LNCaP clone FGC (cell line): ENCODE results near the gene TSG101.

Experiments used
- DNase-seq: peaks from one replicate; pipeline ENCODE4 v3.0.0-alpha.2; 2011; ENCODE audit warnings: low read depth
- H3K4me3 ChIP-seq: 2 replicates; pipeline ENCODE4 v1.5.1; 2011; ENCODE audit warnings: mild to moderate bottlenecking, low read depth, low read length, control low read depth
- TF ChIP-seq, protein P1 (sequence below): IDR thresholded peaks from 2 replicates; pipeline ENCODE4 v1.5.1; 2012; ENCODE audit warnings: mild to moderate bottlenecking; ENCODE audit not compliant: control insufficient read depth, insufficient read depth; ENCODE audit errors: extremely low read depth

TSG101 gene

DNA sequence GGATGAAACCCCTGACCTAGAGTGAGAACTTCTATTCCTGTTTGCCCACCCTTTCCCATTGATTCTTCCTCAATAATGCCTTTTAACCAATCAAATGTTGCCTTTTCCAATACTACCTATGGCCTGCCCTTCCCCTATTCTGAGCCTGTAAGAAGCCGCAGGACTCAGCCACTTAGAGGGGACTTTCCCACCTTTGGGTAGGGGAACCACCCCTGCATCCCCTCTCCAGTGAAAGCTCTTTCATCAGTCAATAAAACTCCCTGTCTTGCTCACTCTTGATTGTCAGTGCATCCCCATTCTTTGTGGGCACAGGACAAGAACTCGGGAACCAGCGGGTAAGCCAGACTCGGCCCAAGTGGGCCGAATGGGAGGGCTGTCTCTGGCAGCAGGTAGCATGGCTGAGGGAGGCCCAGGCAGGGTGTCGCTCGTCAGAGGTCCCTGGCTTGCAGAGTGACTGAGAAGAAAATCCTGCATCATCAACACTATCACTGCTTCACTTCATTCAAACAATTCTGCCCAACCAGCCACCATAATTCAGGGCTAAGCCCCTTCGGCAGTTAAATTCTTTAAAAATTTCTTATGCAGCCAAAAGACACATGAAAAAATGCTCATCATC is 40.7 kb downstream of the TSG101 start:
- H3K4me3 ChIP-seq: no peak overlapping the region
- TF ChIP-seq, protein P1, sequence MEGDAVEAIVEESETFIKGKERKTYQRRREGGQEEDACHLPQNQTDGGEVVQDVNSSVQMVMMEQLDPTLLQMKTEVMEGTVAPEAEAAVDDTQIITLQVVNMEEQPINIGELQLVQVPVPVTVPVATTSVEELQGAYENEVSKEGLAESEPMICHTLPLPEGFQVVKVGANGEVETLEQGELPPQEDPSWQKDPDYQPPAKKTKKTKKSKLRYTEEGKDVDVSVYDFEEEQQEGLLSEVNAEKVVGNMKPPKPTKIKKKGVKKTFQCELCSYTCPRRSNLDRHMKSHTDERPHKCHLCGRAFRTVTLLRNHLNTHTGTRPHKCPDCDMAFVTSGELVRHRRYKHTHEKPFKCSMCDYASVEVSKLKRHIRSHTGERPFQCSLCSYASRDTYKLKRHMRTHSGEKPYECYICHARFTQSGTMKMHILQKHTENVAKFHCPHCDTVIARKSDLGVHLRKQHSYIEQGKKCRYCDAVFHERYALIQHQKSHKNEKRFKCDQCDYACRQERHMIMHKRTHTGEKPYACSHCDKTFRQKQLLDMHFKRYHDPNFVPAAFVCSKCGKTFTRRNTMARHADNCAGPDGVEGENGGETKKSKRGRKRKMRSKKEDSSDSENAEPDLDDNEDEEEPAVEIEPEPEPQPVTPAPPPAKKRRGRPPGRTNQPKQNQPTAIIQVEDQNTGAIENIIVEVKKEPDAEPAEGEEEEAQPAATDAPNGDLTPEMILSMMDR: no peak
- DNase-seq: no peak

DNA sequence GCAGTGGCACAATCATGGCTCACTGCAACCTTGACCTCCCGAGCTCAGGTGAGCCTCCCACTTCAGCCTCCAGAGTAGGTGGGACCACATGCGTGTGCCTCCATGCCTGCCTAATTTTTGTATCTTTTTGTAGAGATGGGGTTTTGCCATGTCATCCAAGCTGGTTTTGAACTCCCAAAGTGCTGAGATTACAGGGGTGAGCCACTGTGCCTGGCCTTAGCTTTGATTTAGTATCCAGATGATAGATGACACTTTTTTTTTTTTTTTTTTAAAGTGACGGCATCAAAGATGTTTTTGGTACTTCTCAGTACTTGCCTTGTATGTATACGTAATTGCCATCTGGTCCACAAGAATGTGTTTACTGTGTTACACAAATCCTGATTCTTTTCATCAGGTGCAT is 47.7 kb downstream of the TSG101 start:
- DNase-seq: no peak
- no peak overlapping the region for H3K4me3 ChIP-seq
- TF ChIP-seq, protein P1: no peak

DNA sequence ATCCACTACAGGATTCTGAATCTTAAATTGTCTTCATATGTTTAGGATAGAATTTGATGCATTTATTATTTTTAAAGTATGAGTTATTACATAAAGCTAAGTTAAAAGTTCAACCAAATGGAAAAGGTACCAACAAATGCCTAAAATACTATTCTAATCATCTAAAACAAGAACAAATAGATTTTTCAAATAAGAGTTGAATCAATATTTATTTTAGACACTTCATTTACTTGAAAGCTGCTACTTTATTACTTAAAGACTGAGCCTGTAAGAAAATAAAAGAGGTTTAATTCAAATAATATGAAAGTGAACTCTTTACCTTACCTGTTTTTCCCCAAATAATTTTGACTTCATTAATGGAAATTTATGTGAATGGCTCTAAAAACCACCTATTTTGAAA is 54.2 kb downstream of the TSG101 start:
- no peak overlapping the region for H3K4me3 ChIP-seq
- TF ChIP-seq, protein P1: no peak
- DNase-seq: no peak

DNA sequence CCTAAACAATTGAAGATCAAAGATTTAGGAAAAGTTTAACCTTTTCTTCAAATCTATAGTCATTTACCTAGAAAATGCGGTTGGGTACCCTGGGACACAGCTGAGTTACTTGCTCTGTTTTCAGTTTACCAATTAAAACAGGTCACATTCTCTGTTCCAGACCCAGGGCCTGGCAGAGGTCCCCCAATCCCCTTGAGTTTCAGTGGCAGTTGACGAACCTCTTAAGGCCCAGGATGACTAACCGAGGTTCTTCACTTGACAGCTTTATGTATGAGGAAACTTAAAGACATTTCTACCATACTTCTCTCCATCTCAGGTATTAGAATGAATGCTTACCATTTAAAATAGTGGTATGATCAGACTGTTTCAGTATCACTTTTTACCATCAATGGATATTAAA is 54.7 kb downstream of the TSG101 start:
- DNase-seq: no peak
- TF ChIP-seq, protein P1: no peak
- H3K4me3 ChIP-seq: no peak overlapping the region

DNA sequence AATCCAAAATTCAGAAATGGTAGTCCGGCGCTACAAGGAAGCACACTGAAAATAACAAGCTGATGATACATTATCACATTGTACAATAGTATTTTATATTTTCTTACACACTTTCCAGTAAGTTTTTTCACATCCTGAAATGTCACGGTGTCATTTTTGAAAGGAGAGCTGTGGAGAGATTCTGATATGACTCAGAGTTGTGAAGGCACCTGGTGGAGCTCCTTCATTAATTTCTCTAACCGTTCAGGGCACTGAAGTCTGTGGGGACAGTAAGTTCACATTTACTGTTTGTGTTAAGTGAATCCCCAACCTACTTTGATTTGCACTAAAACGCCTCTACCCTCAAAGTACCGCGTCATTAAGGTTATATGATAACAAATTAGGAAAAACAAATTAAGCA is 57.8 kb downstream of the TSG101 start:
- DNase-seq: no peak
- TF ChIP-seq, protein P1: no peak
- H3K4me3 ChIP-seq: no peak overlapping the region

DNA sequence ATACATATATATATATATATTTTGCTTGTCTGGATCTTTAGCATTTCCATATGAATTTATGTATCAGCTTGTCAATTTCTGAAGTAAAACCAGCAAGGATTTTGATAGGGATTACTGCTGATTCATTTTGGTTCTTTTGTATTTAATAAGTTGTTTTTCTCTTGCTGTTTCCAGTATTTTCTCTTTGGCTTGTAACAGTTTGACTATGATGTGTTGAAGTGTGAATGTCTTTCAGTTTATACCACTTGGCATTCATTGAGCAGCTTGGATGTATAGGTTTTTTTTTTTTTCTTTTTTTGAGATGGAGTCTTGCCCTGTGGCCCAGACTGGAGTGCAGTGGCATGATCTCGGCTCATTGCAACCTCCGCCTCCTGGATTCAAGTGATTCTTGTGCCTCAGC is 58.7 kb downstream of the TSG101 start:
- no peak for DNase-seq

More for the DNA sequence above, 58.7 kb downstream of the TSG101 start:
- no peak overlapping the region for H3K4me3 ChIP-seq
- TF ChIP-seq, protein P1: no peak
